GM19324 (cell line): ENCODE results near the gene ZBTB7B.
A peak's percentile ranks its signal among the peaks of the same experiment; 100 is the strongest.
"Not testable (repeated sequence)": the region's sequence is repeated elsewhere in the genome, so short reads cannot be mapped to it uniquely, and the experiment has no call there.

Source experiments
- ATAC-seq: cut with Tn5 transposase; IDR thresholded peaks from one replicate; pipeline ENCODE4 v1.9.1; 2021; ENCODE audit warnings: mild to moderate bottlenecking, moderate library complexity; ENCODE audit not compliant: unreplicated experiment, low FRiP score

The ZBTB7B gene

DNA sequence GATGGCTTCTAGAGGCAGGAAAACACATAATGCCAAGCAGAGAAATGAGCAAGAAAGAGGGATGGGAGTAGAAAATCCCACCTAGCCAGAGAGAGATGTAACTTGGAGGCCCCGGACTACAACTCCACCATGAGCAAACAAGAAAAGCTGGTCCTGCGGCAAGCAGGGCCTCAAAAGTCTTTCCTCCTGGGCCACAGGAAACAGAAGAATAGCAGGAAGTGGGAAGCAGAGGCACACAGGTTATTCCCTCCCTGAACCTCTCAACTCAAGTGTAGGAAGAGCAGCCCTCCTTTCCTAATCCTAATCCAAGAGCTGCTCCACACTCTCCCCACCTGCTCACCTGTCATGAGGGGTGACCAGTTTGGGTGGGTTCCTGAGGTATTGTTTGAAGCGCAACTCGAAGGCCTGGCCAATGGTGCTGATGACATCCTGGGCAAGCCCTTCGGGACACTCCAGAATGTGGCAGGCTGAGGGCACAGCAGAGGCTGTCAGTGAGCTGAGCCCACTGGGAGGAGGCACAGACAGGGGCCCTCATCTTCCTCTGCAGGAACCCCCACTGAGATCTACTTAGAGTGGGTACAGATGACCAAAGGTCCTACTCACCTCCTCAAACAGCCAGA is 35.2 kb upstream of the ZBTB7B start:
- ATAC-seq: no peak

DNA sequence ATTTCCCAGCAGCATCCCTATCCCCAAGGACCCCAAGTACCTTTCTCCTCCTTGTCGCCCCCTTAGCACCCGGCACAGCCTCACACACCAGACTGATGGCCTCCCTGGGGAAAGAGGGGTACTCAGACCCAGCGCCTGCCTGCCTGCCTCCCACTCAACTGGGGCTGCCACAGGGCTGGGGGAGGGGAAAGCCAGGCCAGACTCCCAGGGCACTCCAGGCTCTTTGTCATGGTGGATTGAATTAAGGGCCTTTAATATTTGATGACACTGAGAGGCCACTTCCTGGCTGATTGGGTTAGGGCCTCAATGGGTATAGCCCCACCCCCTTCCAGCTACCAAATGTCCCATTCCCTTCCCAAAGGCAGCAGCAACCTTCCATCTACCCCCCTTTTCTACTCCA is 33.9 kb upstream of the ZBTB7B start:
- ATAC-seq: no peak

DNA sequence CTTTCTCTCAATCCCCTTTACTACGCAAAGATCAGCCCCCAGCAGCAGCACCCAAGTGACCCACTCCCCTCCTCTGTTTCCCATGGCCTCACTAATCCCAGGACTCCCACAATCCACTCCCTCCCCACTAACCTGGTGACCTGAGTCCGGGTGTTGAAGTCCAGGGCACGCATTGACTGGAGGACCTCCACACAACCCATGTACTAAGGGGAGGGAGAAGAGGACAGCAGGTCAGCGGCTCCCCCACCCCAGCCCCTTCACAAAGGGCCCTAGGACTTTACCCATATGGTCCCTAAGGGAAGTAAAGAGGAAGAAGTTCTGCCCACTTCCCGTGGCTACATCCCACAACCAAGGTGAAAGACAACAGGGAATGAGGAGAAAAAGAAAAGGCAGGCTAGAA is 33.4 kb upstream of the ZBTB7B start:
- ATAC-seq: no peak

DNA sequence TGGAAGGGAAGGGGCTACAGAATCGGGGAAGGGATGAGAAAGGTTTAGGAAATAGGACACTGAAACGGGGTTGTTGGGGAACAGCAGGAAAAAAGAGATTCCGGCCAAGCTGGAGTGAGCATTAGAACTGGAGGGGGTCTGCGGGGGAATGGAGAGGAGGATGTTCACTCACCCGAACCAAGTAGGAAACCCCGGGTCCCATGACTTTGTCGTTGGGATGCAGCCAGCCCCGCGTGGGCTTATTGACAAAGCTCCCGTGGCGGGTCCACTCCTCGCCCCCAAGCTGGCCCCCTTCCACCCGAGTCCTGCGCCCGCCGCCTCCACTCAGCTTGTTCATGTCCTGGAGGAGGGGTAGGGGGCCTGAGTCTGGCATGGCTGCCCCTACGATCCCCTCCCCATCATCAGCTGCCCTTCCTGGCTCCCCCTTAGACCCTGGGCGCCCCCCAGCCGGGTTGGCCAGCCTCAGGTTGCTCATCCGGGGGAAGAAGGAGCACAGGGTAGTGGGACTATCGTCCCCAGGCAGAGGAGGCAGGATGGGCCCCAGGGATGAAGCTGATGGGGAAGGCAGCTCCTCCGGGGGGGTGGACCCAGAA is 32.6 kb upstream of the ZBTB7B start:
- ATAC-seq: no peak

DNA sequence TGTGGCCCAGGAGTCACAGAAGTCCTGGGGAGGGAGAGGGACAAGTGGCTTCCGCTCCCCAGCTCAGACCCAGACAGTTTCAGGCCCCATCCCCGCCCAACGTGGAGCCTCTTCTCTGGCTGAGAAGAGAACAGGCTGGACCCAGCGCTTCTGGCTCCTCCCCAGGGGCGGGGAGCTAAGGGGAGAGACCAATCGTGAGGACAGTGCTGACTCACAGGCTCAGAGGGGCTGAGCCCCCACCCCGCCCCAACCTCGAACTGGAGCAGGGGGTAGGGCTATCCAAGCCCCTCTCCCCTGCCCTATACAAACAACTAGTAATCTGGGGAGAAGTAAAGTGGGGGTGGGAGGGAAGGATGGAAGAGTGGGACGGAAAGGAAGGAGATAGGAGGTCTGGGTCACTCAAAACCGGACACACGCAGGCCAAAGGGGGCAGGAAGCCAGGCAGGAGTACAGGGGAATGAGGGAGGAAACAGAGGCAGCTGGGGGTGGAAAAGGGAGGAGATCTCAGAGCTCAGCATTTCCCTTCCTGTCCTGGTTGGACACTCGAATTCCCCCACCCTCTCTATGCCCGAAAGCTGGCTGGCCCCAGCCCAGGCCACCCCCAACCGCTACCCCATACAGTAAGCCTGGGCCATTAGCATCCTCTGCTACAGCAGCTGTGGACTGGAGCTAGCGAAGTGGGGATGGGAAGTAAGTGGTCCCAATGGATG is 31.8 kb upstream of the ZBTB7B start, which contains the start of gene SHC1:
SHC1 (minus strand) TSS at position 117 of the 710 bp plus-strand sequence. CDS start 221 bp downstream, outside the sequence.
- no peak for ATAC-seq

DNA sequence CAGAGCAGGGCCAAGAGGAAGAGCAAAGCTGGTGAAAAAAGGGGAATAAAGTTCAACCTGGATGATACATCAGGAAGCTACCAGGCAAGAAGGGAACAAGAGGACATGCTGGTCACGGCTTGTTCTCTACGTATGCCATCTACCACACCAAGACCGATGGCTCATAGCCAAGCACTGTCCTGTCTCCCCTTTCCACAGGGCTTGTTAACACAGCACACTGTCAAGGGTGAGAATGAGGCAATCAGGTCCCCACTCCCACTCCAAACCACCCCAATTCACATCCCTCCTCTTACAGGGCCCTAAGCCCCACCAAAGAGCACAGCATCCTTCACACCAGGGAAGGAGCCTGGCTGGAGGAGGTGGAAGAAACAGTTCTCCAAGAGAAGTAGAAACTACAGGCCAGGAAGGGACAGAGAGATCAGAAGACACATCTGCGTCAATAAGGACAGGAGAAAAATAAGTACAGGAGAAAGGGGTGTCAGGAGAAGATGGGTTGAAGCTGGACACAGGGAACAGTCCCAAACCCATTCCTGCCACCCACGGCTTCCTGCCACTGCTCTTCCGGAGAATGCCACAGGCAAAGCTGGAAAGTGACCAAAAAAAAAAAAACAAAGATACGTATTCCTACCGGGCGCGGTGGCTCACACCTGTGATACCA is 31.1 kb upstream of the ZBTB7B start:
- ATAC-seq: no peak

DNA sequence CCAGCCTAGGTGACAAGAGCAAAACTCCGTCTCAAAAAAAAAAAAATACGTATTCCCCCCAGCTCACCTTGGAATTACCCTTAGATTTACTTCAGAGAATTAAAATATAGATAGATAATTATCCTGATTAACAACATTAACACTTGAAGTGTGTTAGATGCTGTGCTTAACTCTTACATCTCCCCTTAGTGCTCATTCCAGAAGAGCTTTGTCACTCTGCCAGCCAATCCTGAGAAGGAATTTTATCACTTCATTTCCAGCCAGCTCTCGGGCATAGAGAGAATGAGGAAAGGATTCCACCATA is 30.4 kb upstream of the ZBTB7B start:
- ATAC-seq: no peak

DNA sequence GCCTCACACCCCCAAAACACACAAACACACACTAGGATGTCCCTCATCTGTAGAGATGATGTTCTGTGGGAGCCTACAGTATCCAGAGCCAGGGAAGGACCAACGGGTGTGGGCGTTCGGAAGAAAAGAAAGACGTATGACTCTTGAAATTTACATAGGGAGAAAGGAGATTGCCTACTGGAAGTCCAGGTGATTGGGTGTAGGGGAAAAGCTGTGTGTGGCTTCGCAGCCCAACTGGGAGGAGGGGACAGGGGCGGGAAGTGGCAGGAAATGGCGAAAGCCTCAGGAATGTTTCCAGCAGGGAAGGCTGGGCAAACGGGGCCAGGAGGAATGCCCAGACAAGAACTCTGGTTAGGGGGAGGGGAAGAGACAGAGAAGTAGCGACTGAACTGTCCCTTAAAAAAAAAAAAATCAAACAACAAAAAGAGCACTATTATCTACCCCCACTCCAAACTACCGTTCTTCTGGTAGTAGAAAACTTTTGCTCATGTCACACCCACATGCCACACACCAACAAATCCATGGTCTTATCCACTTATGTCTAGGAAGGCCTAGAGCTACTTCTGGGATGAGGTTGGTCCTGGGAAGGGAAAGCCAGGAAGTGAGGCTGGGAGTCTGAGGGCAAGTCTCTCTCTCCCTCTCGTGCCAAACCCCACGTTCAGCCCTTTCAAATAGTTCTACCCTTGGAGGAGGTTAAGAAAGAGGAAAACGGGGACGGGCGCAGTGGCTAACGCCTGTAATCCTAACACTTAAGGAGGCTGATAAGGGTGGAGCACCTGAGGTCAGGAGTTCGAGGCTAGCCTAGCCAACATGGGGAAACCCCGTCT is 29.9 kb upstream of the ZBTB7B start:
- no peak for ATAC-seq

DNA sequence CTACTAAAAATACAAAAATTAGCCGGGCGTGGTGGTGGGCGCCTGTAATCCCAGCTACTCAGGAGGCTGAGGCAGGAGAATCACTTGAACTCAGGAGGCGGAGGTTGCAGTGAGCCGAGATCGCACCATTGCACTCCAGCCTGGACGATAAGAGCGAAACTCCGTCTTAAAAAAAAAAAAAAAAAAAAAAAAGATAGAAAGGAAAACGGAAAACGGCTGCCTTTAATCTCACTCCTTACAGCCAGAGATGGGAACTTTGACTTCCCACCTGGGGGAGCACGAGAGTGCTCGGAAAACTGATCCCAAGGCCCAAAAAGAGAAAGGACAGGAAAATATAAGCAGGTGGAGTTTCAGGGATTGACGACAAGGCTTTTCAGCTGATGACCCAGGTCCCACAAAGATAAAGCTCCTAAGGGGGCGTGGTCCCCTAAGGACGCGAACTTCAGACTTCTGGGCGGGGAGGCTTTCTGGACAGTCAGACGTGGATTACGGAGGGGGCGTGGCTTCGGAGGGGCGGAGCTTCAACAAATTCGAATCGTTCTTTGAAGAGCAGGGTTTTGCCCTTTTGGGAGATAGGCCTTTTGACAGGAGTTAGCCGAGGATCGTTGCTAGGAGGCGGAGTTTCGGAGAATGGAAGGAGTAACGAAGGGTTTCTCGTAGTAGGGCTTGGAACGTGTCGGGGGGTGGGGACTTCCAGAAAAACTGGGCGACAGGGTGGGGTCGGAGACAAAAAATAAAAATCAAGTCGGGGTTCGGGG is 29.1 kb upstream of the ZBTB7B start:
- ATAC-seq: no peak

DNA sequence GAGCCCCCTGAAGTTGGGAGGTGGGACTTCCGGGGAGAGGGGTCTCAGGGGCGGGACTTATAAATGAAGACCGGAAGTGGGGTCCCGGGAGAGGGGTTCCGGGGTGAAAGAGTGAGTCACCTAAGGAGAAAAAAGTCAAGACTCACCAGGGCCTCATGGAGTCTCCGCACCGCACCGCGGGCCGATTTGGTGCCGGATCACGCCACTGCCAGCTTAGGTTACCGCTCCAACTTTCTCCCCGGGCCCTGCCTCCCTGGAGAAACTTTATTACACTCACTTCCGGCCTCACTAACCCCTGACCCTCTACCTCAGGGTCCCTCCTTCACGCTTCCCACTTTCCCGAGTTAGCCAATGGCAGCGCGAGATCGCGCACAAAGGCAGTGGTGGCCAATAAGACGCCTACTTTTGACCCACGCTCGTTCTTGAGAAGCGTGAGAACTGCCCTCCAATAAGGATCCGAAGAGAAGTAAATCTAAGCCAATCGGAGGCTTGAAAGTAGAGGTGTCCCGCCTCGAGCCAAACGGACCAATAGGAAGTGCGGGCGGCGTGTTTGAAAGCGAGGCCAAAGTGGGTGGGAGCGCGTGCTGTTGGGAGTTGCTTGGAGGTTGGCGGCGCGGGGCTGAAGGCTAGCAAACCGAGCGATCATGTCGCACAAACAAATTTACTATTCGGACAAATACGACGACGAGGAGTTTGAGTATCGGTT is 28.3 kb upstream of the ZBTB7B start, which contains the start of gene CKS1B:
CKS1B (plus strand) TSS at position 580 of the 706 bp plus-strand sequence; CDS start at position 645, 65 bp downstream.
- ATAC-seq: peak; percentile 82

DNA sequence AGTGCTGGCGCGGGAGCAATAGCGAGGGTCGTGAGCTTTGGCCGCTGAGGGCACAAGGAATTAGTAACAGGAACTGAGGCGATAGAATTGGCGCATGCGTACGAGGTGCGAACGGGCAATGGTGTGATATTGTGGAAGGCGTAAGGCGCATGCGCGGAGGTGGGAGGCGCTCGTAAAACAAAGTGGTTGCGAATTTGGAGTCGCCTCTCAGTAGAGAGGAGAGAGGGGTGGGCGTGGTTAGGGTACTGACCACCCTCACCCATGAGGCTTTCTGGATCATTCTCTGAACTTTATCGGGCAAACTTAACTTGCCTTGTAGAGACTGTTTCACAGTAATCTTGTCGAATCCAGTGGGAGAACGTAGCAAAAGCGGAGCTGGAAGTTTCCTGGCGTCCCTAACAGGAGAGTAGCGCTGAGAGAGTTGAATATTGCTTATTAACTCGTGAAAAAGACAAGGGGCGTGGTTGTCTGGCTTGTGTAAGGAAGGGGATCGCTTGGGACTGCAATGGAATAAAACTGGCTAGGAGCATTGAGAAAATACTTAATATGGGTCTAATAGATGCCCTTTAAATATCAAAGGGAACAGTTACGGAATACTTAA is 27.7 kb upstream of the ZBTB7B start:
- peak; percentile 61 for ATAC-seq

DNA sequence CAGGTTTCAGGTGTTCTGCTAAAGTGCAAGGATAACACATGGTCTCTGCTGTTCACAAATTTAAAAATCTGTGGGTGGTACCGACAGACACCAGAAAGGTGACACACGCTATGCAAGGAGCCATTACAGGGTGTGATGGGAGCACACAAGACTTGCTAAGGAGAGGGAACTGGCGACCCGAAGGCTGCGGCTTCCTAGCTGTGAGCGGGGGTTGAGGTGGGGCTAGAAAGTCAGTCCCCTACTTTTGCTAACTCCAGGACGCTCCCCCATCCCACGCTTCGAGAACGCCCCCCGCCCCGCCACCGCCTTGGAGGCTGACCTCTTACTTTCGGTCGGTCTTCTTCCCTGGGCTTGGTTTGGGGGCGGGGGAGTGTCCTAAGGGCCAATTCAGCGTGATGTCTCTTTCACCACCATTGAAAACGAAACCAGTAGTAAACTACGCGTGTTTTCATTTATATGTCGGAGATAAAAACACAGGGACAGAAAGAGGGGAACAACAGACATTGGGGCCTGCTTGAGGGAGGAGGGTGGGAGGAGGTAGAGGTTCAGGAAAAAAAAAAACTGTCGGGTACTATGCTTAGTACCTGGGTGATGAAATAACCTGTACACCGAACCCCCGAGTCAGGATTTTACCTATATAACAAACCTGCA is 27.1 kb upstream of the ZBTB7B start:
- no peak for ATAC-seq

DNA sequence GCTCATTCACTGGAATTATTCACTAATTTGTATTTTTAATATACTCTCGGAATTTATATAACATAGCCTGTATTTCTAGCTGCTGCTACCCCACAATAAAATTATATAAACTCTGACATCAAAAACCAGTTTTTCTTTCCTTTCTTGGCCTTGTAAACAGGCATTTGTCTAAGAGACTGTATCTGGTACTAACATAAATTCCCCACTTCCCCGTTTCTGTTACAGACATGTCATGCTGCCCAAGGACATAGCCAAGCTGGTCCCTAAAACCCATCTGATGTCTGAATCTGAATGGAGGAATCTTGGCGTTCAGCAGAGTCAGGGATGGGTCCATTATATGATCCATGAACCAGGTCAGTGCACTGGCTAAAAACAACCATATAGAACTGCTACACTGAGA is 24.8 kb upstream of the ZBTB7B start:
- ATAC-seq: not testable (repeated sequence)

DNA sequence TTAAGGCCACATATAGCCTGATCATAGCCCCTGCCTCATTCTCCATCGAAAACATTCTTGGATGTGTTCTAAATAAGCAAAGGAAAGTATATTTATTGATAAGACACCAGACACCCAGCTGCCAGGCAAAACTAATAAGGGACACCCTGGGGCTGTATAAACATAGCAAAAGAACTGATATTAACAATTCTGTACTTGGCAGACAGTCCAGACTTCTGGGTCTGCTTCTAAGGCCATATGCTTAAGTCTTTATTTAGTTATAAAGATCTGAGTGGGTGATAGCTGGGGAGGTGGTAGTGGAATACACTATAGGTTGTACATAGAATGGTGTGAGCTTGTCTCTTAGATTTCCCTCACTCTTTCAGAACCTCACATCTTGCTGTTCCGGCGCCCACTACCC is 24.2 kb upstream of the ZBTB7B start:
- no peak for ATAC-seq

DNA sequence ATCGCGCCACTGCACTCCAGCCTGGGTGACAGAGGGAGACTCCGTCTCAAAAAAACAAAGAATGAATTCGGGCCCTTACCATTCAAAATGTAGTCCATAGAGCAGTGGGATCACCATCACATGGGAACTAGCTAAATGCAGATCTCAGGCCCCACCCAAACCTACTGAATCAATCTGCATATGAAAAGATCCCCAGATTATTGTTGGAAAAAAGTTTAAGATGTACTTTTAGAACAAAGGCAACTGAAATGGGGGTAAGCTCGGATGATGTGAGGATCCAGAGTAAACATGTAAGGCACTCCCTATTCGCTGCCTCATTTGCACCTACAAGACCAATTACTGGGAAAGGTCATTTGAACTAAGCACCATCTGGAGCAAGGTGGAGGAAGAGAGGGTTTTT is 20.3 kb upstream of the ZBTB7B start:
- no peak for ATAC-seq

DNA sequence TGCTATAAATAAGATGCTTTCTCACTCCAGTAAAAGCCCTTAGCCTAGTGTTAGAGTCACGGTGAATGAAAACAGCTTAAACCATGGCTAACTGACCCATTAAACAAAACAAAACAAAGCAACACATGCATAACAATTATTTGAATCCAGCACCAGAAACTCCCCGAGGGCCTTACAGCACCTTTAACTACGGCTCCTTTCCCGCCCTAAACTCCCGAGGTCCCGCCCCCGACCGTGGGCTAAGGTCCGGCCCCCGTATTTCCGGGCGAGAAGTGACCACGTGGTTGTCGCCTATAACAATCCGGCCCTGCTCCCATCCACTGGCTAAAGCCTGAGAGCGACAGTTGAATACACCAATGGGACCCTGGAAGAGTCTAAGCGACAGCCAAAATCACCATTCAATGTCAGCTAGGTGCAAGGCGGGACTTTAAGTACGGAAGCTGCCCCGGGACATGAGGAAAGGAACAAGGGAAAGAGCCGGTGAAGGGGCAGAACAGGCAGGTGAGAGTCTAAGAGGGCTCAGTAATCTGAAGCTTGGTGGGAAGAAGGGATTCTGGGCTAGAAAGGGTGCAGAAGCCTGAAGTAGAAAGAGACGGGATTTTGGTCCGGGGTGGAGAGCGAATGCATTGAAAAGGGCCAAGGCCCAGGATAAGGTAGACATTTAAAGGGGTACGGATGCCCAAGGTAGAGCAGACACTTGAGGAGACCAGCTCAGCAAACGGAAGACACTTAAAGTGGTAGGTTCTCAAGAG is 19.5 kb upstream of the ZBTB7B start, which contains the start of gene FLAD1:
FLAD1 (plus strand) TSS at position 448 of the 752 bp plus-strand sequence. CDS start 351 bp downstream, outside the sequence.
- peak; percentile 97 for ATAC-seq

DNA sequence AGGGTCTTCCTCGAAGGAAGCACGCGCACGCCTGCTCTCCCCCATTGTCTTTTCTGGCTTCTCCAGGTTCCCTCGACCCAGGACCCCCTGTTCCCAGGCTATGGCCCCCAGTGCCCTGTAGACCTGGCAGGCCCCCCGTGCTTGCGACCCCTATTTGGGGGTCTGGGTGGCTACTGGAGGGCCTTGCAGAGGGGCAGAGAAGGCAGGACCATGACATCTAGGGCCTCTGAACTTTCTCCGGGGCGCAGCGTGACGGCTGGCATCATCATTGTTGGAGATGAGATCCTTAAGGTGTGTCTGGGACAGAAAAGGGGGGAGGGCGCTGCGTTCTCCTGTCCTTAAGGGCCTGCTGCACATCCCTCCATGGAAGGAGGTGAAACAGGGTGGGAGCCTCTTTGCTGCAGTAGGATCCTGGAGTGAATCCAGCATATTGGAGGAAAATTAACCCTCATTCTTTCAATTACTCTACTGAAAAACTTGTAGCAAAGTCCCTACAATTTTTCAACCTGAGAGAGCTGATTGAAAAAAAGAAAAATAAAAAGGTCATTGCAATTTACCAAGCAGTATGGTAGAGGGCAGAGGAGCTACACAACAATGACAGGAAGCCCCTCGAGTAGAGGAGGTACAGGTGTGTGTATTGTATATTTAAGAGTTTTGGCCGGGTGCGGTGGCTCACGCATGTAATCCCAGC is 18.7 kb upstream of the ZBTB7B start:
- no peak for ATAC-seq
